Measurements from ENCODE around the gene RAD18.

DNA sequence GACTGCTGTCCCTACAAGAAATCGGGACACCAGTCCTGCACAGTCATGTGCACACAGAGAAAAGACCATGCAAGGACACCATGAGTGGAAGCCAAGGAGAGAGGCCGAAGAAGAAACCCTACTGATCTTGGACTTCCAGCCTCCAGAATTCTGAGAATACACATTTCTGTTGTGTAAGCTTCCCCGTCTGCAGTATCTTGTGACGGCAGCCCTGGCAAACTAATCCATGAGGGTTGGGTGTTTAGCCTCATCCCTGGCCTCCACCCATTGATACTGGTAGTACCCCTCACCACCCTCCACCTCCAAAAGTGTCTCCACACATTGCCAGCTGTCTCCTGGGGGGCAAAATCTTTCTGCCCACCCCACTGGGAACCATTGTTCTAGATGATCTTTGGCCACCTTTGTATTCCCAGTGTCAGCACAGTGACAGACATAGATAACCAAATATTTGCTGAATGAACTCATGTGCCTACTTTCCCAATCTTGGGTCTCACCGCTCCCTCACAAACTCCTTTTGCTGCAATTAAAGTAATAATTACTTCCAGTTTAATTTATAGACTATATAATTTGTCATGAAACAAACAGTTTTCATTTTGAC, 83.8 kb downstream of the RAD18 start:
- no peak for TF ChIP-seq EZH2 (IDR thresholded peaks at IDR 0.05)
- TF ChIP-seq POLR2AphosphoS5 (IDR thresholded peaks at IDR 0.05; ENCODE audit: borderline replicate concordance, low read depth, low read length): no peak
- no peak for TF ChIP-seq FOXP2 (optimal IDR thresholded peaks at IDR 0.05; ENCODE audit: control extremely low read depth, extremely low read length, insufficient read depth)

Measured in SK-N-MC (cell line).